Stimulated activated CD4-positive, alpha-beta T cell treated with anti-CD3 and anti-CD28 coated beads, Interleukin-4, amount 100 ng/mL, for 48 hours (primary cell): ENCODE data around the gene CPED1.
"Not testable (repeated sequence)": the region's sequence is repeated elsewhere in the genome, so short reads cannot be mapped to it uniquely, and the experiment has no call there.

Experiments used
- DNase-seq, 2 donors: peaks; one replicate each; pipeline ENCODE4 v3.0.0-alpha.2; 2020; ENCODE audit warnings: low read depth in 2 of 2

Gene CPED1

GRCh38 chr7:120996333-120996987, 7.9 kb downstream of the CPED1 start:
- DNase-seq: no peak

- no peak for DNase-seq
These were observed 8.5 kb downstream of the CPED1 start for GRCh38 chr7:120996988-120997345.

GRCh38 chr7:120997882-120998474, 9.5 kb downstream of the CPED1 start:
- DNase-seq: no peak

- DNase-seq: no peak
These were observed 10.0 kb downstream of the CPED1 start for GRCh38 chr7:120998520-120998919.

- no peak for DNase-seq
These were observed 10.6 kb downstream of the CPED1 start for GRCh38 chr7:120998996-120999565.

GRCh38 chr7:121000081-121000983, 11.8 kb downstream of the CPED1 start:
- DNase-seq: no peak

- no peak for DNase-seq
These were observed 12.9 kb downstream of the CPED1 start for GRCh38 chr7:121001234-121001906.

GRCh38 chr7:121002048-121002756, 13.7 kb downstream of the CPED1 start:
- no peak for DNase-seq

- no peak for DNase-seq
These were observed 14.3 kb downstream of the CPED1 start for GRCh38 chr7:121002757-121003200.

- DNase-seq: no peak
These were observed 15.6 kb downstream of the CPED1 start for GRCh38 chr7:121003986-121004685.

- not testable (repeated sequence) for DNase-seq
These were observed 16.5 kb downstream of the CPED1 start for GRCh38 chr7:121005058-121005457.

- no peak for DNase-seq
These were observed 17.6 kb downstream of the CPED1 start for GRCh38 chr7:121005996-121006584.

- DNase-seq: no peak
These were observed 18.3 kb downstream of the CPED1 start for GRCh38 chr7:121006711-121007315.

- DNase-seq: no peak
These were observed 20.3 kb downstream of the CPED1 start for GRCh38 chr7:121008816-121009215.

GRCh38 chr7:121011401-121011800, 22.9 kb downstream of the CPED1 start:
- DNase-seq: no peak

GRCh38 chr7:121012170-121012874, 23.8 kb downstream of the CPED1 start:
- DNase-seq: no peak

GRCh38 chr7:121012919-121013318, 24.4 kb downstream of the CPED1 start:
- DNase-seq: no peak

GRCh38 chr7:121015560-121015959, 27.0 kb downstream of the CPED1 start:
- no peak for DNase-seq

GRCh38 chr7:121016966-121017365, 28.5 kb downstream of the CPED1 start:
- no peak for DNase-seq
